HL-60 (cell line): ENCODE measurements around the gene OR51B4.

Experiments
- CTCF ChIP-seq: IDR thresholded peaks from one replicate; pipeline ENCODE4 v1.5.1; 2011; ENCODE audit warnings: low read length, control low read depth, inconsistent platforms; ENCODE audit not compliant: insufficient read depth
- REST ChIP-seq: IDR thresholded peaks from 2 replicates; pipeline ENCODE4 v1.6.1; 2012; ENCODE audit warnings: low read depth; ENCODE audit not compliant: insufficient replicate concordance

DNA sequence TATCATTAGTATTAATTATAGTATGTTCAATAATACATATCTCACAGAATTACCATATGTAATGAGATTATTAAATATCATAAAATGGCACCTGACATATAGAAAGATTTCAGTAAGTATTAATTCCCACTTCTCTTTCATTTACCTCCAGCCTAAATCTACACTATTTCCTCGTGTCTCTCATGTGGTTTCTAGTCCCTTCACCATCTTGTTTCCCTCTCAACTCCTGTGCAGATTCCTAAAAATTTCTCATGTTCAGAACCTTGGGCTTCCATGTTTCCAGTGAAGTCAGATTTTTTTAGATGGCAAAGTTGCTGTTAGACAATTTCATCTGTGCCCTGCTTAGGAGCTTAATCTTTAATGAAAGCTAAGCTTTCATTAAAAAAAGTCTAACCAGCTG lies 17.9 kb downstream of the OR51B4 start:
- TF ChIP-seq REST (no peak), CTCF (no peak)
